Measurements from ENCODE around the gene GARRE1.

GARRE1 gene

DNA sequence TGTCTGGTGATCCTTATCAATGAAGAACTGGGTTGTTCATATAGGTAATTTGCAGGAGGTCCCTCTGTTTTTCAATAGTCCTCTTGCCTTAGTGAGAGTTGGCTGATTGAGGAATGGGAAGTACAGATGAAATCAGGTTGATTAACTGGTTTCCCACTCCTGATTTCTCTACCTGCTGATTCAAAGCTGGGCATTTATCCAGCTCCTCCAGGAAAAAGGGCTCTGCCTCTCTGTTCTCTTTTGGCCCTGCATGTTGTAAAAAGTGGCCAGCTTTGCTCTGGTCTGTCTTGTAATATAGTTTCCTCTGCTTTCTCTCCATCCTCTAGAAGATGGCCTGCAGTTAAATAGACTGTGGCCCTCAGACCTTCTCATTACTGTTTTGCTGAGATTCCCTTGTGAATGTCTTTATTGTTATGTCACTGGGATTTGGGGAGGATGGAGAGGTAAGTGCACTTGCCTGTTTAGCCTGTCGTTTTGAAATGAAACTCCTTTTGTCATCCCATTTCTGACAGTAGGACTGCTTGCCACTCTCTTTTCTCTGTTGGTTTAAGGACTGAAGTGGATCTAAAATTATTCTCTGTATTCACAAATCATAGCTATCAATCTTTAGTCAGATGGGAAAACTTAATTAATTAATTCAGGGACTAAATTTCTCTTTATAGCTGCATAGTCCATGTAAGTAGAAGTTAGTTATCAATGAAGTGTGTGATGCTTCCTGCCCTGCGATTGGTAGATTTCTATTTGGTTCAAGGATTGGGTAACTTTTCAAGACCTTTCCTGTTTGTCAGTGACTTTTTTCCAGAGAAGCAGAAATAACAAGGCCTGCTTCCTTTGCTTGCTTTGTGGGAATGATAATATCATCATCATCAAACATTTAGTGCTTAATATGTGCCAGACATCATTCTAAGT, 28.5 kb downstream of the GARRE1 start:
- DNase-seq (ENCODE audit: low read depth): peak; percentile 77
- H3K4me3 ChIP-seq (ENCODE audit: low read depth, low read length): no peak overlapping the region
- TF ChIP-seq, protein P1, sequence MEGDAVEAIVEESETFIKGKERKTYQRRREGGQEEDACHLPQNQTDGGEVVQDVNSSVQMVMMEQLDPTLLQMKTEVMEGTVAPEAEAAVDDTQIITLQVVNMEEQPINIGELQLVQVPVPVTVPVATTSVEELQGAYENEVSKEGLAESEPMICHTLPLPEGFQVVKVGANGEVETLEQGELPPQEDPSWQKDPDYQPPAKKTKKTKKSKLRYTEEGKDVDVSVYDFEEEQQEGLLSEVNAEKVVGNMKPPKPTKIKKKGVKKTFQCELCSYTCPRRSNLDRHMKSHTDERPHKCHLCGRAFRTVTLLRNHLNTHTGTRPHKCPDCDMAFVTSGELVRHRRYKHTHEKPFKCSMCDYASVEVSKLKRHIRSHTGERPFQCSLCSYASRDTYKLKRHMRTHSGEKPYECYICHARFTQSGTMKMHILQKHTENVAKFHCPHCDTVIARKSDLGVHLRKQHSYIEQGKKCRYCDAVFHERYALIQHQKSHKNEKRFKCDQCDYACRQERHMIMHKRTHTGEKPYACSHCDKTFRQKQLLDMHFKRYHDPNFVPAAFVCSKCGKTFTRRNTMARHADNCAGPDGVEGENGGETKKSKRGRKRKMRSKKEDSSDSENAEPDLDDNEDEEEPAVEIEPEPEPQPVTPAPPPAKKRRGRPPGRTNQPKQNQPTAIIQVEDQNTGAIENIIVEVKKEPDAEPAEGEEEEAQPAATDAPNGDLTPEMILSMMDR (IDR thresholded peaks at IDR 0.05; ENCODE audit: control insufficient read depth, extremely low read depth, insufficient read depth): no peak

DNA sequence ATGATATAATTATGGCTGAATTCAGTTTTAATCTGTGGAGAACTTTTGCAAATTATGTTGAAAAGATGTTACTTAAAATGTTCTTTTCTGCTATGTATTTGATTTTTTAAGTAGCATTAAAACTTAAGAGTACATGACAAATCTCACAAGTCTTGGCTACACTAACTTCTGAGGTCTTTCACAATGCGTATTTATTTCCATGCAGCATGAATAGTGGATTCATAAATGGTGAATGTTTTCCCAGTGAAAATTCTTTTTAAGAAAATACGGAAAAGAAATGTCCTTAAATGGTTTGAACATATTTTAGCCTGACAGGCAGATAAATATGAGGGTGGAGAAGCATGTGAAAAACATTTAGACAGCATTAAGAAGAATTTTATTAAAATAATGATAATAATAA, 30.2 kb downstream of the GARRE1 start:
- H3K4me3 ChIP-seq (ENCODE audit: low read depth, low read length): no peak overlapping the region
- TF ChIP-seq, protein P1 (IDR thresholded peaks at IDR 0.05; ENCODE audit: control insufficient read depth, extremely low read depth, insufficient read depth): no peak
- DNase-seq (ENCODE audit: low read depth): no peak

DNA sequence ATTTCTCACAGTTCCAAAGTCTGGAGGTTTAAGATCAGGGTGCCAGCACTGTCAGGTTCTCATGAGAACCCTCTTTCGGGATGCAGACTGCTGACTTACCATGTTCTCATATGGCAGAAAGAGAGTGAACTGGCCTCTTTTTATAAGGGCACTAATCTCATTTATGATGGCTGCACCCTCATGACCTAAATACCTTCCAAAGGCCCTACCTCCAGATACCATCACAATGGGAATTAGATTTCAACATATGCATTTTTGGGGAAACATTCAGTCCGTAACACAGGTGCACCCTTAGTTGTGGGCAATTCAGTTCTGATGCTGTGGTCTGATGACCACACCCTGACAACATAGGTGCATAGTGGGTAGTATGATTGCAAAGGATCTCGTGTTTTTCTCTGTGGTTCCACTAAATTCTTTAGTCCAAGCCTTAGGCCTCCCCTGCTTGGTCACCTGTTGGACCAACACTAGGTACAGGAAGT, 33.3 kb downstream of the GARRE1 start:
- no peak overlapping the region for H3K4me3 ChIP-seq (ENCODE audit: low read depth, low read length)
- TF ChIP-seq, protein P1 (IDR thresholded peaks at IDR 0.05; ENCODE audit: control insufficient read depth, extremely low read depth, insufficient read depth): no peak
- DNase-seq (ENCODE audit: low read depth): no peak

DNA sequence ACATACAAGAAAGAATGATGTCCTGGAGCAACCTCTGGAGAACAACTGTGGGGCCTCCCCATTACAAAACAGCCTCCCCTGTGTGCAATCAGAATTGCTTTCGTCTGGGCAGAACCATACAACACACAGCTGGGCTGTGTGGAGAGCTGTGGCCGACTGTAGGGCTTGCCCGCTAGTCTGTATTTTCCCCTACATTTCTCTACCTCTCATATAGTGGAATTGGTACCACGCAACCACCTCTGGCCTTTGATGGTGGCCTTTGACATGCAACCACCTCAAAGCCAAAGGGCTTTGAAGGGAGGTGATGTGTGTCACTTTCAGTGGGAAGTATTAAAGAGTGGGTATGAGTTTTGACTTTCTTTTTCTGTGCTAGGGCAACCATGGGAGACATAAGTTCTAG, 34.0 kb downstream of the GARRE1 start:
- TF ChIP-seq, protein P1 (IDR thresholded peaks at IDR 0.05; ENCODE audit: control insufficient read depth, extremely low read depth, insufficient read depth): no peak

DNA sequence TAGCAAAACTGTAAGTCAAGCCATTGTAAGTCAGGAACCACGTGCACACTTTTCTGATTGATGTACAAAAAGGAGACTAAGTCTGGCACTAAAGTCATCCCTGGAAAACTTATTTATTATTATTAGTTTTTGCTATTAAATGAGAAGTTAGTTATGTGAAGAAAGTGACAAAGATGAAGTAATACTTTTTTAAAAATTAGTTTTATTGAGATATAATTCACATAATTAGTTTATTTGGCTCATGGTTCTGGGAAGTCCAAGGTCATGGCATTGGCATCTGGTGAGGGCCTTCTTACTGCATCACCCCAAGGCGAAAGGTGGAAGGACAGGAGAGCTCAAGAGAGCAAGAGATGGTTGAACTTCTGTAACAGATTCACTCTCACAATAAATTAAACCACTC, 36.9 kb downstream of the GARRE1 start:
- no peak for DNase-seq (ENCODE audit: low read depth)
- TF ChIP-seq, protein P1 (IDR thresholded peaks at IDR 0.05; ENCODE audit: control insufficient read depth, extremely low read depth, insufficient read depth): no peak
- no peak overlapping the region for H3K4me3 ChIP-seq (ENCODE audit: low read depth, low read length)

More for the DNA sequence above, 34.0 kb downstream of the GARRE1 start:
- no peak overlapping the region for H3K4me3 ChIP-seq (ENCODE audit: low read depth, low read length)
- no peak for DNase-seq (ENCODE audit: low read depth)

DNA sequence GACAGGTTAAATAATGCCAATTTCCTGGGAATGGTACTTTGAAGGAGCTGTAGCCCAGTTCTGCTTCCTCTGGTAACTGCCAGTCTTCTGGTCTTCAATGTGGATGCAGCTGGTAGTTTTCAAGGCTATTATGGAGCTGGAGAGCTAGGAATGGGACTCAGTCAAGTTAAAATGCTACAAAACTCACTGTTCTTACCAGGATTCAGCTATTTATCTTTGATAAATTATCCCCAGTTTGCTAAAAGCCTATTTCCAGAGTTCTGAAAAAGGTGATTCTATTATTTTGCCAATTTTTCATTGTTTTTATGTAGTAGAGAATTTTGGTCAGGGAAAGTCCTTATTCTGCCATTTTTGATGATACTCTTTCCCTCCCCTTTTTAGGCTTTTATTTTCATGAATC, 40.7 kb downstream of the GARRE1 start:
- TF ChIP-seq, protein P1 (IDR thresholded peaks at IDR 0.05; ENCODE audit: control insufficient read depth, extremely low read depth, insufficient read depth): no peak
- H3K4me3 ChIP-seq (ENCODE audit: low read depth, low read length): no peak overlapping the region
- DNase-seq (ENCODE audit: low read depth): no peak
